Measurements from ENCODE around the gene C4orf36.

C4orf36 gene

GRCh38 chr4:86891762-86892635, at the start of gene C4orf36:
Gene C4orf36, minus strand, starts transcription at chr4:86892422. Its CDS starts 902 bp downstream, at chr4:86891520.
- peak; percentile 79 for TF ChIP-seq TEAD4 (IDR thresholded peaks at IDR 0.05)
- peak; percentile 92 for TF ChIP-seq ZBTB7A (IDR thresholded peaks at IDR 0.05; ENCODE audit: low read depth)
- TF ChIP-seq TAF1 (IDR thresholded peaks at IDR 0.05; ENCODE audit: low read depth): 0 out of 2 replicates have a peak, but pooled peaks have one; percentile 52
- peak; percentile 42; the same call in 1 of the 2 replicates for TF ChIP-seq TCF12 (IDR thresholded peaks at IDR 0.05; ENCODE audit: low read depth)
- peak; percentile 29; the same call in 1 of the 2 replicates for TF ChIP-seq YY1 (IDR thresholded peaks at IDR 0.05; ENCODE audit: low read depth)
- no peak for TF ChIP-seq CREB1 (IDR thresholded peaks at IDR 0.05; ENCODE audit: low read depth)
- TF ChIP-seq NFIC (IDR thresholded peaks at IDR 0.05): peak; percentile 77
- no peak for TF ChIP-seq FOXM1 (IDR thresholded peaks at IDR 0.05; ENCODE audit: borderline replicate concordance, low read depth)
- peak; percentile 43; the same call in 1 of the 2 replicates for TF ChIP-seq EGR1 (IDR thresholded peaks at IDR 0.05)
- TF ChIP-seq EP300 (IDR thresholded peaks at IDR 0.05; ENCODE audit: borderline replicate concordance): no peak
- peak; percentile 80; the same call in 1 of the 2 replicates for TF ChIP-seq MAX (IDR thresholded peaks at IDR 0.05)
- TF ChIP-seq CEBPB (IDR thresholded peaks at IDR 0.05): peak; percentile 47; the same call in 1 of the 2 replicates
- no peak for TF ChIP-seq USF1 (IDR thresholded peaks at IDR 0.05)

- no peak for TF ChIP-seq FOXM1 (IDR thresholded peaks at IDR 0.05; ENCODE audit: borderline replicate concordance, low read depth)
- no peak for TF ChIP-seq TCF12 (IDR thresholded peaks at IDR 0.05; ENCODE audit: low read depth)
- no peak for TF ChIP-seq RAD21 (IDR thresholded peaks at IDR 0.05; ENCODE audit: low read depth)
- no peak for TF ChIP-seq NFIC (IDR thresholded peaks at IDR 0.05)
- no peak for TF ChIP-seq EP300 (IDR thresholded peaks at IDR 0.05; ENCODE audit: borderline replicate concordance)
- TF ChIP-seq TEAD4 (IDR thresholded peaks at IDR 0.05): no peak
- no peak for TF ChIP-seq YY1 (IDR thresholded peaks at IDR 0.05; ENCODE audit: low read depth)
- TF ChIP-seq USF1 (IDR thresholded peaks at IDR 0.05): no peak
- no peak for TF ChIP-seq REST (IDR thresholded peaks at IDR 0.05; ENCODE audit: low read depth)
Measured at GRCh38 chr4:86940920-86941460, 48.8 kb upstream of the C4orf36 start.

GRCh38 chr4:86939729-86940575, 47.7 kb upstream of the C4orf36 start:
- TF ChIP-seq RAD21 (IDR thresholded peaks at IDR 0.05; ENCODE audit: low read depth) (no peak), YY1 (IDR thresholded peaks at IDR 0.05; ENCODE audit: low read depth) (no peak), TEAD4 (IDR thresholded peaks at IDR 0.05) (no peak), NFIC (IDR thresholded peaks at IDR 0.05) (no peak), ZBTB7A (IDR thresholded peaks at IDR 0.05; ENCODE audit: low read depth) (no peak), CEBPB (IDR thresholded peaks at IDR 0.05) (no peak), CREB1 (IDR thresholded peaks at IDR 0.05; ENCODE audit: low read depth) (no peak), USF1 (IDR thresholded peaks at IDR 0.05) (no peak), EGR1 (IDR thresholded peaks at IDR 0.05) (no peak), TCF12 (IDR thresholded peaks at IDR 0.05; ENCODE audit: low read depth) (no peak)

- TF ChIP-seq RAD21 (IDR thresholded peaks at IDR 0.05; ENCODE audit: low read depth) (no peak), NFIC (IDR thresholded peaks at IDR 0.05) (no peak), TAF1 (IDR thresholded peaks at IDR 0.05; ENCODE audit: low read depth) (no peak), USF1 (IDR thresholded peaks at IDR 0.05) (no peak), MAX (IDR thresholded peaks at IDR 0.05) (no peak), EP300 (IDR thresholded peaks at IDR 0.05; ENCODE audit: borderline replicate concordance) (no peak), REST (IDR thresholded peaks at IDR 0.05; ENCODE audit: low read depth) (no peak), TEAD4 (IDR thresholded peaks at IDR 0.05) (no peak), CREB1 (IDR thresholded peaks at IDR 0.05; ENCODE audit: low read depth) (no peak), CEBPB (IDR thresholded peaks at IDR 0.05) (no peak), ZBTB7A (IDR thresholded peaks at IDR 0.05; ENCODE audit: low read depth) (no peak), FOXM1 (IDR thresholded peaks at IDR 0.05; ENCODE audit: borderline replicate concordance, low read depth) (no peak), YY1 (IDR thresholded peaks at IDR 0.05; ENCODE audit: low read depth) (no peak), TCF12 (IDR thresholded peaks at IDR 0.05; ENCODE audit: low read depth) (no peak), EGR1 (IDR thresholded peaks at IDR 0.05) (no peak)
Measured at GRCh38 chr4:86938771-86939520, 46.7 kb upstream of the C4orf36 start.
